MCF 10A (cell line): ENCODE measurements around the gene CCDC148. TPM values are rescaled to one million over a fixed set of nuclear protein-coding genes. Genes with fewer than 3 reads are reported as not detected.
"Not testable (repeated sequence)": the region's sequence is repeated elsewhere in the genome, so short reads cannot be mapped to it uniquely, and the experiment has no call there.

Experiments used
- BruUV-seq: library from RNA; stranded (reverse); fragments of 400-500 nt; replicated peaks from 2 replicates; lab custom pipeline; 2021; lab: Mats Ljungman, UMichigan
- CTCF ChIA-PET: fragments of 300-600 bp; sonication (Branson Sonifier 250); formaldehyde crosslinking; extraction: SDS; loops from one replicate; lab custom pipeline; 2021; ENCODE audit warnings: antibody characterized with exemption, inconsistent platforms; lab: Yijun Ruan, JAX
- POLR2A ChIA-PET: fragments of 300-600, 350-650 bp; sonication (Branson Sonifier 250); formaldehyde crosslinking; extraction: SDS; loops from one replicate; lab custom pipeline; 2020; ENCODE audit warnings: antibody characterized with exemption, inconsistent platforms; lab: Yijun Ruan, JAX
- DNase-seq: peaks from one replicate; pipeline ENCODE4 v3.0.0-alpha.2; 2018; ENCODE audit not compliant: unreplicated experiment
- H3K27ac Mint-ChIP-seq: one replicate; pipeline ENCODE4 v1.8.0; 2022; ENCODE audit warnings: mild to moderate bottlenecking, low read depth, mixed read lengths; ENCODE audit not compliant: unreplicated experiment
- H3K27me3 Mint-ChIP-seq: one replicate; pipeline ENCODE4 v1.8.0; 2022; ENCODE audit warnings: mixed read lengths; ENCODE audit not compliant: insufficient read depth, unreplicated experiment
- H3K36me3 Mint-ChIP-seq: one replicate; pipeline ENCODE4 v1.8.0; 2022; ENCODE audit warnings: mild to moderate bottlenecking, moderate library complexity, mixed read lengths; ENCODE audit not compliant: insufficient read depth, unreplicated experiment
- H3K4me1 Mint-ChIP-seq: one replicate; pipeline ENCODE4 v1.8.0; 2022; ENCODE audit warnings: mixed read lengths; ENCODE audit not compliant: insufficient read depth, unreplicated experiment
- H3K4me3 Mint-ChIP-seq: one replicate; pipeline ENCODE4 v1.8.0; 2022; ENCODE audit warnings: mild to moderate bottlenecking, moderate library complexity, mixed read lengths; ENCODE audit not compliant: unreplicated experiment
- H3K9me3 Mint-ChIP-seq: one replicate; pipeline ENCODE4 v1.8.0; 2022; ENCODE audit warnings: mixed read lengths; ENCODE audit not compliant: unreplicated experiment
- intact Hi-C: fragments of 100-400 bp; cut with micrococcal nuclease; formaldehyde crosslinking; loops from 2 replicates; pipeline ENCODE4 v1.14.1; 2022
- total RNA-seq: library from RNA; stranded (reverse); gene quantifications from 2 replicates; pipeline ENCODE4 v1.2.3, GENCODE V29; 2022
- TF ChIP-seq, protein P1 (sequence below): fragments of 200-600 bp; IDR thresholded peaks from one replicate; pipeline ENCODE4 v1.8.0; 2022; ENCODE audit warnings: antibody characterized with exemption, mild to moderate bottlenecking; ENCODE audit not compliant: unreplicated experiment

The CCDC148 gene
- total RNA-seq, 1 experiment from 2014 or later, result 0.51 TPM

DNA sequence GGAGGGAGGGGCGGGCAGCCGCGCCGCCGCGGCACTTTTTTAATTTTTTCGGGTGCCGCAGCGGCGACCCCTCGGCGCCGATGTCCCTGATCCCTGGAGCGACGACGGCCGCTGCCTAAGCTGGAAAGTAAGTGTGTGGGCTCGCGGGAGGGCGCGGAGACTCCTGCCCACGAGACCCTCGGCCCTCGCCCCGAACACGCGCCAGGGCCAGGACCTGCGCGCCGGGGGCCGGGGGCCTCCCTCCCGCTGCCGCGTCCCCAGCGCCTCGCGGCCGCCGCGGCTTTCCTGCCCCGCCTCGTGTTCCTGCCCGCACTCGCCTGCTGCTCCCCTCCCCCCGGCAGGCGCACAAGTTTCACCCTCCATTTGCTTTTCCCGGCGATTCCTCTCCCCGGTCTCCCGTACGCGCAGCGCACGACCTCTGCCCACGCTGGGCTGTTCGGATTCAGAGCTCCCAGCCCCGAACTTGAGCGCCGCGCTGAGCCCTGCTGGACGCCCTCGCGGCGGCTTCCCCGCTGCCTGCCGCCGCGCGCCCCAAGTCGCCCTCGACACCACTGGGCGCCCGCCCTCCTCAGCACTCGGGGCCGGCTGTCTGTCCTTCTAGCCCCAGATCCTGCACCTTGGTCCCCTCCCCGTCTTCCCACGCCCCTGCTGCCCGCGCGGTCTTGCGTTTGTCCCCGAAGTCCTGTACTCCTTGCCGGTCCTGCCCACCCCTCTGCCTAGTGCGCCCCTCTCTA, 706 bp upstream of the CCDC148 start:
- no TSS peak for BruUV-seq
- ChIA-PET POLR2A (interaction anchor here (0.7 to 3.9 kb wide), 24 partner anchors 10 to 1399 kb away, joined by 3 to 33 read pairs (median 4); no protein-coding TSS in a partner anchor), CTCF (interaction anchor here (0.5 to 6.3 kb wide), 17 partner anchors 16 to 963 kb away, joined by 3 to 45 read pairs (median 3); no protein-coding TSS in a partner anchor)
- peak overlapping the region; percentile 94 for H3K27ac Mint-ChIP-seq
- intact Hi-C loops, result loop anchor here (2.0 to 5.0 kb wide), 2 partner anchors 230 to 278 kb away; no protein-coding TSS in a partner anchor
- DNase-seq, result peak; percentile 65
- peaks cover 7% of the 10 kb centered on the region for H3K36me3 Mint-ChIP-seq
- H3K4me1 Mint-ChIP-seq, result peaks cover 15% of the 10 kb centered on the region
- TF ChIP-seq, protein P1, sequence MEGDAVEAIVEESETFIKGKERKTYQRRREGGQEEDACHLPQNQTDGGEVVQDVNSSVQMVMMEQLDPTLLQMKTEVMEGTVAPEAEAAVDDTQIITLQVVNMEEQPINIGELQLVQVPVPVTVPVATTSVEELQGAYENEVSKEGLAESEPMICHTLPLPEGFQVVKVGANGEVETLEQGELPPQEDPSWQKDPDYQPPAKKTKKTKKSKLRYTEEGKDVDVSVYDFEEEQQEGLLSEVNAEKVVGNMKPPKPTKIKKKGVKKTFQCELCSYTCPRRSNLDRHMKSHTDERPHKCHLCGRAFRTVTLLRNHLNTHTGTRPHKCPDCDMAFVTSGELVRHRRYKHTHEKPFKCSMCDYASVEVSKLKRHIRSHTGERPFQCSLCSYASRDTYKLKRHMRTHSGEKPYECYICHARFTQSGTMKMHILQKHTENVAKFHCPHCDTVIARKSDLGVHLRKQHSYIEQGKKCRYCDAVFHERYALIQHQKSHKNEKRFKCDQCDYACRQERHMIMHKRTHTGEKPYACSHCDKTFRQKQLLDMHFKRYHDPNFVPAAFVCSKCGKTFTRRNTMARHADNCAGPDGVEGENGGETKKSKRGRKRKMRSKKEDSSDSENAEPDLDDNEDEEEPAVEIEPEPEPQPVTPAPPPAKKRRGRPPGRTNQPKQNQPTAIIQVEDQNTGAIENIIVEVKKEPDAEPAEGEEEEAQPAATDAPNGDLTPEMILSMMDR, result no peak
- no peaks in the 10 kb centered on the region for H3K27me3 Mint-ChIP-seq
- H3K4me3 Mint-ChIP-seq, result peak overlapping the region; percentile 84
- H3K9me3 Mint-ChIP-seq, result no peaks in the 10 kb centered on the region

DNA sequence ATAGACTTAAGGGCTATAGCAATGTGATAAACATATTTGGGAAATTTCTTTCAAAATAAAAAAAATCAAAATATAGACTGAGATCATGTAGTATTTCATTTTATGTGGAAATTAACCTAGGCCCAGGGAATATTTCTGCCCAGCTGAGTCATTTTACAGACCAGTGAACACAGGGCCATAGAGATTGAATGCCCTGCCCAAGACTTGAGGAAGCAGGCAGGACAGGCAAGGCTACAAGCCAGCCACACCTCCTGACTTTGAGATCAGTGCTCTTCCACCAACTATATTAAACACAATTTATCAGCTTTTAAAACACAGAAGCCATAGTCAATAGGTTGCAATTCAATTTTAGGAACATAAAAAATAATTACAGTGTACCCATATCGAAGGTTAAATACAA, 12.9 kb downstream of the CCDC148 start:
- no peaks in the 10 kb centered on the region for H3K27me3 Mint-ChIP-seq
- ChIA-PET CTCF (interaction anchor here (0.7 to 0.9 kb wide), 2 partner anchors 303 to 355 kb away, joined by 3 read pairs; no protein-coding TSS in a partner anchor), POLR2A (no interaction called here)
- TF ChIP-seq, protein P1, result no peak
- no peaks in the 10 kb centered on the region for H3K9me3 Mint-ChIP-seq
- intact Hi-C loops, result no loop called here
- H3K27ac Mint-ChIP-seq, result no peak overlapping the region
- BruUV-seq, result no TSS peak
- H3K4me3 Mint-ChIP-seq, result no peak overlapping the region
- peaks cover 6% of the 10 kb centered on the region for H3K36me3 Mint-ChIP-seq
- no peak for DNase-seq
- H3K4me1 Mint-ChIP-seq, result no peaks in the 10 kb centered on the region

DNA sequence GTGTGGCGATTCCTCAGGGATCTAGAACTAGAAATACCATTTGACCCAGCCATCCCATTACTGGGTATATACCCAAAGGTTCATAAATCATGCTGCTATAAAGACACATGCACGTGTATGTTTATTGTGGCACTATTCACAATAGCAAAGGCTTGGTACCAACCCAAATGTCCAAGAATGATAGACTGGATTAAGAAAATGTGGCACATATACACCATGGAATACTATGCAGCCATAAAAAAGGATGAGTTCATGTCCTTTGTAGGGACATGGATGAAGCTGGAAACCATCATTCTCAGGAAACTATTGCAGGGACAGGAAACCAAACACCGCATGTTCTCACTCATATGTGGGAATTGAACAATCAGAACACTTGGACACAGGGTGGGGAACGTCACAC, 17.5 kb downstream of the CCDC148 start:
- intact Hi-C loops, CTCF ChIA-PET, DNase-seq, BruUV-seq, H3K4me1 Mint-ChIP-seq, H3K4me3 Mint-ChIP-seq, POLR2A ChIA-PET, H3K27ac Mint-ChIP-seq, H3K9me3 Mint-ChIP-seq, H3K27me3 Mint-ChIP-seq, H3K36me3 Mint-ChIP-seq: not testable (repeated sequence)

DNA sequence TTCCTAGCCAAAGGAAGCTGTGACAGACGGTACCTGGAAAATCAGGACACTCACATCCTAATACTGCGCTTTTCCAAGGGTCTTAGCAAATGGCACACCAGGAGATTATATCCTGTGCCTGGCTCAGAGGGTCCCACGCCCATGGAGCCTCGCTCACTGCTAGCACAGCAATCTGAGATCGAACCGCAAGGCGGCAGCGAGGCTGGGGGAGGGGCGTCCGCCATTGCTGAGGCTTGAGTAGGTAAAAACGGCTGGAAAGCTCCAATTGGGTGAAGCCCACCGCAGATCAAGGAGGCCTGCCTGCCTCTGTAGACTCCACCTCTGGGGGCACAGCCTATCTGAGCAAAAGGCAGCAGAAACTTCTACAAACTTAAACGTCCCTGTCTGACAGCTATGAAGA, 22.8 kb downstream of the CCDC148 start:
- POLR2A ChIA-PET, H3K27me3 Mint-ChIP-seq: not testable (repeated sequence)

DNA sequence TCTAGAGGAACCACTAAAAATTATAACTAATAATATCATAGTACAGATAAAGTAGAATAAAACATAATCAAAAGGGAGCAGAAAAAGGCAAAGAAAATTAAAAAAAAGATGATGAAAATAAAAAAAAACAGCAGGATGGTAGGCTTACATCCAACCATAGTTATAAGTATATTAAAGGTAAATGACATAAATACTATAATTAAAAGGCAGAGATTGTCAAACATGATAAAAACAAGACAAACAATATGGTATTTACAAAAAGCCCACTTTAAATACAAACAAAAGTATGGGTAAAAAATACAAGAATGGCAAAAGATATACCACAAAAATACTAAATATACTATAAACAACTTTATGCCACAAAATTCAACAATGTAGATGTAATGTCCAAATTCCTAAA, 24.4 kb downstream of the CCDC148 start:
- Mint-ChIP-seq H3K27ac (no peak overlapping the region), H3K36me3 (no peaks in the 10 kb centered on the region), H3K27me3 (no peaks in the 10 kb centered on the region), H3K4me1 (no peaks in the 10 kb centered on the region), H3K4me3 (no peak overlapping the region), H3K9me3 (peaks cover 10% of the 10 kb centered on the region)
- CTCF ChIA-PET, result interaction anchor here (0.9 to 1.0 kb wide), 2 partner anchors 187 to 314 kb away, joined by 3 read pairs; no protein-coding TSS in a partner anchor
- DNase-seq, result no peak
- BruUV-seq, result no TSS peak
- intact Hi-C loops, result no loop called here
- POLR2A ChIA-PET, result no interaction called here
- TF ChIP-seq, protein P1, result no peak

More for the DNA sequence above, 22.8 kb downstream of the CCDC148 start:
- H3K27ac Mint-ChIP-seq, intact Hi-C loops, H3K36me3 Mint-ChIP-seq, H3K9me3 Mint-ChIP-seq, H3K4me1 Mint-ChIP-seq, H3K4me3 Mint-ChIP-seq, CTCF ChIA-PET, DNase-seq, BruUV-seq: not testable (repeated sequence)
